GM12892 (cell line): ENCODE results near the gene MYOF.

Experiments
- DNase-seq: peaks from one replicate; pipeline ENCODE4 v3.0.0; 2011; ENCODE audit not compliant: insufficient read length
- FAIRE-seq: peaks from 2 replicates; lab custom pipeline; 2011; peaks lifted over from hg19 to GRCh38; lab: Jason Lieb, UNC
- POLR2A ChIP-seq: IDR thresholded peaks from 2 replicates; pipeline ENCODE4 v1.6.1; 2011; ENCODE audit warnings: low read depth, low read length, control low read depth
- POLR2AphosphoS5 ChIP-seq: IDR thresholded peaks from 2 replicates; pipeline ENCODE4 v1.6.1; 2011; ENCODE audit warnings: low read depth, low read length, control low read depth
- TAF1 ChIP-seq: IDR thresholded peaks from 2 replicates; pipeline ENCODE4 v1.6.1; 2011; ENCODE audit warnings: low read depth, mild to moderate bottlenecking, control low read depth, low read length, borderline replicate concordance

MYOF gene

DNA sequence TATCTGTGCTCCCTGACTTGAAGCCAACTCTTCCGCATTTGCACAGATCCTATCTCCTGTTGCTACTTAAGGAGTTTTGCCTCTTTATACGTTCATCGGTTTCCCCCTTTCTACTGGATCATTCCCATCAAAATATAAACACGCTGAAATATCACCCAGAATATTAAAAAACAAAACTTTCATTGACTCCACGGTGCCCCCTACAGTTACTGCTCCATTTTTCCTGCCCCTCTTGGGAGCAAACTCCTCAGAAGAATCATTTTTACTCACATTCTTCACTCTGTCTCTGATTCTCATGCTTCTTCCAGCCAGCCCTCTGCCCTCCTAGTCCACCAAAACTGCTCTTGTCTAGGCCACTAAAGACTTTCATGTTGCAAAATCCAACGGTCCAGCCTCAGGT, 66.4 kb downstream of the MYOF start:
- DNase-seq (no peak), FAIRE-seq (no peak)
- TF ChIP-seq POLR2A (no peak), POLR2AphosphoS5 (no peak), TAF1 (no peak)

DNA sequence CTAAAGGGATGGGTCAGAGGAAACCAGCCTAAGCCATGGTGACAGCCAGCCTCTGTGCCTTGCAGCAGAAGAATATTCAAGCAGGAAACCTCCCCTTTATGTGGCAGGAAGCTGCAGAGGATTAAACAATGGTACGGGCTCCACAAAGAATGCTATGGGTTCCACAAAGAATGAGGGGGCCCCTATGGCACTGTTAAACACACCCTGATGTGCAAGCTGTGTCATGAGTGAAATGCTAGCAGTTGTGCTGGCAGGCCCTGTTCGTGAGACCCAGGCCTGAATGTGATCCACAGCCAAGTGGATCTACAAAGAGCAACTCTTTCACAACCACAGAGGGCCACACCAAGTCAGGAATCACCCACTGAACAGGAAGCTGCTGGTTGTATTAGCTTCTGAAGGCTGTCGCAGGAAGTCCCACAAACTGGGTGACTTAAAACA, 68.9 kb downstream of the MYOF start:
- no peak for DNase-seq
- FAIRE-seq: no peak
- TF ChIP-seq POLR2AphosphoS5 (no peak), TAF1 (no peak), POLR2A (no peak)

DNA sequence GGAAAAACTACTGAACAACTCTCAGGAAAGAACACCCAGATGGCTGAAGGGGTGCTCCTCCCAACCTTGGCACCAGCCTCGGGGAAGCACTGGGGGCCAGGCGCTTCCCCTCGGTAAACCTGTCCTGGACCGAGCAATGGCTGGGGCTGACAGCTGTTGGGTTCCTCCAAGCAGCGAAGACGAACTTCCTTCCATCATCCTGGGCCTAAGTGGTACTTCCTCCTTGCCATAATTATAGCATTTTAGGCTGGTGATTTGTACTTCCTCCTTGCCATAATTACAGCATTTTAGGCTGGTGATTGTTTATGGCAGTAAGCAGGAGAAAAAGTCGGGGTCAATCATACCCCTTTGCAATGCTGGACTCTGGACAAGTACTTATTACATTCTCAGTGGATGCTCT, 69.3 kb downstream of the MYOF start:
- DNase-seq: no peak
- TF ChIP-seq POLR2AphosphoS5: no peak
- no peak for TF ChIP-seq TAF1
- no peak for TF ChIP-seq POLR2A
- FAIRE-seq: no peak

DNA sequence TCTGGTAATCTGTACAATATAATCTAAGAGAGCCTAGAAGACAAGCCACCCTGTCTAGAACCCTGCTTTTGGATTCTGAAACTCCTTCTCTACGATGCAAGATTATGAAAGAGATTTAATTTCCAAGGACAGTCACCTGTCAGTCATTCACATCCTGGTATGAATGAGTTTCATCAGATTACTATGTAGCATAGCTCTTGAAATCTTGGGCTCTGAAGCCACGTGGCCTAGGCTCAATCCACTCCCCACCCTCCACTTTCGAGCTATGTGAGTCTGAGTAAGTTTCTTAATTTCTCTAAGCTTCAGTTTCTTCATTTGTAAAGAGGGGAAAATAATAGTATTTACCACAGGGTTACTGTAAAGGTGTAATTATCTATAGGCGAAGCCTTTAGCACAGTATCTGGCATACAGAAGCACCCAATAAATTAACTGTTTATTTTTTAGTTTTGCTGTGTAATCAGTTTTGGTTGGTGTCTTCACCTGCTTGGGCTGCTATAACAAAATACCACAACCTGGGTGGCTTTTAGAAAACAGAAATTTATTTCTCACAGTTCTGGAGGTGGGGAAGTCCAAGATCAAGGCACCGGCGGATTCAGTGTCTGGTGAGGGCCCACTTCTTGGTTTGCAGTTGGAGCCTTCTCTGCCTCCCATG, 71.3 kb downstream of the MYOF start:
- FAIRE-seq (no peak), DNase-seq (no peak)
- TF ChIP-seq POLR2A: no peak
- no peak for TF ChIP-seq POLR2AphosphoS5
- TF ChIP-seq TAF1: no peak

DNA sequence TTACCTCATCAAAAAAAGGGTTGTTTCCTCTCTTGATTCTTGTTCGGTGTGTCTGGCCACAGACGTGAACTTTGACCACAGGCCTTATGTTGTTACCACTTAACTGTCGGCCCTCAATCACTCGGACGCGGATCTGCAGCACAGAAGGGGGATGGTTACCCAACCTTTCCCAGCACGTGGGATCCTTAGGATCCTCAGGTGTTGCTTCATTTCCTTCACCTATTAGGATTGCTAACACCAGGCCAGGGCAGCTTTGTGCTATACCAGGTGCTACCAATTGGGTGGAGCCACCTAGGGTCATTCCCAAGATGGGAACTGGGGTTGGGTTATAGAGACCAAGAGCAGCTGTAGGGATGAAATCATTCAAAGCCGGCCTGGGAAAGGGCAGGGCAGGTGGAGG, 73.4 kb downstream of the MYOF start:
- no peak for TF ChIP-seq TAF1
- no peak for TF ChIP-seq POLR2AphosphoS5
- TF ChIP-seq POLR2A: no peak
- FAIRE-seq: no peak
- no peak for DNase-seq

DNA sequence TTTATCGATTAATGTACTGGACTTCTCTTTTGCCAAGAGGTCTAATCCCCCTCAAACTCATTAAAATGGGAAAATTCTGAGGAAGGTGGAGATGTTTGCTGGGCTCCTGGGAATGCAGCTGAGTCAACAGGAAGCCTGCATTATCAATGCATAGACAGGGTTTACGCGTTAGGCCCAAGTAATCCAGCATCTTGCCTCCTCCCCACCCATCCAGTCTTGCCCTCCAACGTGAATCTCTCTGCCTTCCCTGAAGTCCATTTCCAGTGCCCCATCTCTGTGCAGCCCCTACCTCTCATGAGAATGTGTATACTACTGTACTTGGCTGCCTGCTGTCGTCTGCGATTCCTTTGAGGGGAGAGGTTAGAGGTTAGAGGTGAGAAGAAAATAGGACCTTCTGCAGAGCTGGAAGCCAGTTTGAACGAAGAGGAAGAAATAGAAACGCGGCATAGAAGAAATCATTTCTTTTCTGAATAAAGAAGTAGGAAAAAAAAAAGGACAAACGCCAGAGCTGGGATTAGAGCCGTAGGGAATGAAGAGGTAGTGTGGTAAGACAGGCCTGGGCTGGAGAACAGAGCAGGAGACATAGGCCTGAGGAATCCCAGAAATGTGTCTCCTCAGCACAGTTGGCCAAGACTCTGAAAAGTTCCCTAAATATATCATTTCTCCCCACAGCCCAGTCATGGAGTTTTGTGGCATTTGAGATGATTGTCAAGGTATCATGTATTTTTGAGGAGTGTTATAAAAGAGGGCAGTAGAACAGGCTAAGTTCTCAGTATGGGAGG, 75.6 kb downstream of the MYOF start:
- FAIRE-seq (no peak), DNase-seq (no peak)
- TF ChIP-seq POLR2A: no peak
- TF ChIP-seq TAF1: no peak
- no peak for TF ChIP-seq POLR2AphosphoS5

DNA sequence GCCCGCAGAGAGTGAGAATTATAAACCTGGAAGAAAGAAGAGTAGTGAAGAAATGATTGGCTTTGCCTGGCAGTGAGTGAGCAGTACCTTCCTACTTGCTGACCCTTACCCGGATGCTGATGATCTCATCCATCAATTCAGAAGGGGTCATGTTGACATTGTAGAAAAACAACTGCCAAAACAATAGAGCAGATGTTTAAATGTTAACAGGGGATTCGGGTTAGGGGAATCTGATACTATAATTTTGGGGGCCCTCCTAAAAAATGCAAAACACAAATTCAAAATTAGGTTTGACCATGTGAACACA, 78.1 kb downstream of the MYOF start:
- no peak for DNase-seq
- no peak for TF ChIP-seq POLR2AphosphoS5
- TF ChIP-seq POLR2A: no peak
- FAIRE-seq: no peak

DNA sequence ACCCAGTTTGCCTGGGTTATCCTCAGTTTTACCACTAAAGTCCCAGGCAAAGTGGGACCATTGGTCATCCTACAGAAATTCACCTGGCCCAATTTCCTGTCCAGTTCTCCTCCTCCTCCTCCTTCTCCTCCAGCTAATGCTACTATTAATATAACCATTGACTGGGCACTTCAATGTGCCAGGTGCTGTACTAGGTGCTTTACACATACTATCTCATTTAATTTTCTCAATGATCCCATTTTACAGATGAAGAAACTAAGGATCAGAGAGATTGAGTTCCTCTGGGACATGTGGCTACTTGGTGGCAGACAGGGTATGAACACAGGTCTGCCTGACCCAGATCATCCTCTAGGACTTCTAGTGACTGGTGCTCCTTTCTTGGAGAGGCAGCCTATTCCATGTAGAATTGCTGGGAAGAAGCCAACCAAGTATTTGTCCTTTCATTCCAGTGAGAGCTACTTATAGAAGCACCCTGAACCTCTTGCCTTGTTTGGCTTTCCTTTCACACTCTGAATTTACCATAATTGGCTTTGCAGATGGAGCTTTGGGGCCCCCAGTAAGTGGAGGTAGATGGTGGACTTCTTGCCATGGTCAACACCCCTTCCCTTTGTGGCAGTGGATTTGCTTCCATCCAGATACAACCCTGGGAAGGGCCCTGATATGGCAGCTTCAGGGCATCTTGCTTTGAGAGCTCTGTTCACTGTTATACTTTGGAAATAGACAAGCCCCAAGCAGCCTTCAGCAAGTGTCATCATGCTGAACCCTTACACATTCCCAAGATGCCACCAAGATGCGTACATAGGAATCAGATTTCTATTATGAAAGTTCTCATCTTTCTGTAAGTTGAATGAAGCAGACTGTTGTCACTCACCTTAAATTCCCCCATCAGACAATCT, 78.7 kb downstream of the MYOF start:
- DNase-seq (no peak), FAIRE-seq (no peak)
- TF ChIP-seq POLR2A: no peak
- no peak for TF ChIP-seq POLR2AphosphoS5
- no peak for TF ChIP-seq TAF1

DNA sequence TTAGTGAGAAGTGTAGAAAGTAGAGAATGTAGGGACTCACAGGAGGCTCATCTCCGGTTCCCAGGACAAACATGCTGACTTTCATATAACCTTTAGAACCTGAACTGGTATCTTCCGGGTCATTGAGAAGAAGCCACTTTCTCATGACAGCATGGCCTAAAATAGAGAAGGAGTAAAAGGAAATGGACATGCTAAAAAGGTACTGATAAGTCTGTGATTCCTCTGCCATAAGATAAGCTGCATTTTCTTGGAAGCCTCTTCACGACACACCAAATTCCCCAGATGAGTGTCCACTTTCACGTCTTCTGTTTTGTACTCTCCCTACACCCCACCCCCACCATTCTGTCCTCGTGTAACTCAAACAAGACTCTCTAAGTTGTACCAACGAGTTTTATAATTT, 79.9 kb downstream of the MYOF start:
- no peak for TF ChIP-seq POLR2AphosphoS5
- no peak for TF ChIP-seq TAF1
- no peak for TF ChIP-seq POLR2A
- FAIRE-seq: no peak
- no peak for DNase-seq

DNA sequence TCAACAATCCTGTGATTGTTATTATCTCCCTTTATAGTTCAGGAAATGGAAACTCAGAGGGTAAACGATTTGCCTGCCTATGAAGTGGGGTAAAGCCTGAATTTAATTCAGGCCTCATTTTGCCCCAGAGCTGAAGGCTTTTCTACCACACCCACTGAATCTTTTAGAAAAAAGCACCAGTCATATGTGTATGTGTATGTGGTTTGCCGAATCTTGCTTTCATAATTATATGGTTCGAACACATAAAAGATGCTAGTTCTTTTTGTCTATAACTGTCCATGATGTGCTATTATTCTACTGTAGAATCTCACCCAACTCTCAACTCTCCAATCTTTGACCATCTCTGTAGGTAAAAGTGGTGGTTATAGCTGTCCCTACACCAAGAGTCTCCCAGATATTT, 83.6 kb downstream of the MYOF start:
- DNase-seq (no peak), FAIRE-seq (no peak)
- TF ChIP-seq POLR2A (no peak), POLR2AphosphoS5 (no peak), TAF1 (no peak)

DNA sequence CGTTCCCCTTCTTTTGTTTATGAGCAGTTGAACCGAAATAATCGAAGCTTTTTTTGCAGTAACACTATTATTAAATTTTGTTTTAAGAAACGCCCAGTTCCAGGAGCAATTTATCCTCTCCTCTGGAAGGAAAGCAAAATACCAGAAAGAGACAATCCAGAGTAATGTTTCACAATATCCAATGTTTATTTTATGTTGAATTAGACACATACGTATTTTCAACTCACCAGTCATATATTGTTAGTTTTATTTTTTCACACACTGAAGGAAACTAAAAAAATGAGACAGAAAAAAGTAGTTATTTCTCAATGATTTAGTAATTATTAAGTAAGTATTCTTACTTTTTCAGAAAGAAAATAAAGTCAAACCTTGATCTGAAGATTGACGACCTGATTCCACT, 85.1 kb downstream of the MYOF start:
- no peak for TF ChIP-seq POLR2A
- TF ChIP-seq TAF1: no peak
- TF ChIP-seq POLR2AphosphoS5: no peak
- no peak for DNase-seq
- no peak for FAIRE-seq

DNA sequence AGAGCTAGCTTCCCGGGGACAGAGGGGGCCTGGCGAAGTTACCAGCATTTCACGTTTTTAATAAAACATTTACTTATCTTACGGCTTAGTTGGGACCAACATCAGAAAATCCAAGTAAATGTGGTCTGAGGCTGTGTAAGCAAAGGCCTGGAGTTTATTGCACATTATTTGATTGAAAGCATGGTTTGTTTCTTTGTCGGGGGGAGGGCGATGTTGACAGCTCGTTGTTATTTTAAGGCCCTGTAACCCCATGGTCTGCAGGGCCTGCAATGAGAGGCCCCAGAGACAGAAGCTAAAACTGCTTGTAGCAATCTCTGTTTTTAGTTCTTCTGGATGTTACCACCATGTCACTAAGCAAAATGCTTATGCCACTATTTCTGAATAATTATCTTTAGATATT, 88.9 kb downstream of the MYOF start:
- no peak for FAIRE-seq
- TF ChIP-seq POLR2A: no peak
- DNase-seq: no peak
